GM19324 (cell line): ENCODE data around the gene CADPS.

Experiments
- ATAC-seq: cut with Tn5 transposase; IDR thresholded peaks from one replicate; pipeline ENCODE4 v1.9.1; 2021; ENCODE audit warnings: mild to moderate bottlenecking, moderate library complexity; ENCODE audit not compliant: unreplicated experiment, low FRiP score

The CADPS gene

DNA sequence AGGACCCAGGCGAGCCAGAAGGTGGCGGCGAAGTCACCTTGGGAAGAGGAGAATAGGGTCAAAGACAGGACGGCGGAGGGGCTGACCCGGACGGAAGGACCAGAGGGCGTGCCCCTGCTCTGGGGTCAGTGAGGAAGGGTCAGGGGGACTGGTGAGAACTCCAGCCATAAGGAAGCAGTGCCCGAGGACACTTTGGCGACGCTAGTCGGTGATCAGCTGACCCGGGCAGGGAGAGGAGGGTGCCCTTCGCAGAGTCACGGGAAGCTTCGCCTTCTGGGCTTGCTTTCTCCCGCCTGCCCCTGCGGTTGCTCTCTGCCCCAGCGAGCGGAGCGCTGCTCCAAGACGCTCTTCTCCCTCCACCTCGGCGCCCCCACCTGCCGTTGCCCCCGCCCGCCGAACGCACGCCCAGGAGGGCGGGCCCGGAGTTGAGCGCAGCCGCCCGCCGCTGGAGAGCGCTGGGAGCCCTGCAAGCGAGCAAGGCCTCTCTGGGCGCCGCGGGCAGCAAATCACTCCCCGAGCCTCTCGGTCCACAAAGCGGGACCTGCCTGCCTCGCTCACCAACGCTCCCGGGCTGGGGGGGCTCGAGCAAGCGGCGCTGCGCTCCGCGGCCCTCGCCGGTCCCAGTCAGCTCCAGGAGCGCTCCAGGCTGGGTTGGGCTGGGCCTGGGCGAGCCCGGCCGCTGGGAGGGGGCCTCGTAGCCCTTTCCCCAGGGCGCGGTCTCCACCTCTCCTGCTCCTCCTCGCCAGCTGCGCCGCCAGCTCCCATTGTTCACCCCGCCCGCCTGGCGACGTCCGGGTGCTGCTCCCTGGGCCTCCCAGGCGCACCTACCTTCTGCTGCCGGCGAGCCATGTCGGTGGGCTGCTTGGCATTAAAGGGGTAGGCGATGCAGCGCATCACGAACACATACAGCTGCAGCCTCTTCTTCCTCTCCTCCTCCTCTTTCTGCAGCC, 1.2 kb downstream of the CADPS start:
- ATAC-seq: peak; percentile 45

DNA sequence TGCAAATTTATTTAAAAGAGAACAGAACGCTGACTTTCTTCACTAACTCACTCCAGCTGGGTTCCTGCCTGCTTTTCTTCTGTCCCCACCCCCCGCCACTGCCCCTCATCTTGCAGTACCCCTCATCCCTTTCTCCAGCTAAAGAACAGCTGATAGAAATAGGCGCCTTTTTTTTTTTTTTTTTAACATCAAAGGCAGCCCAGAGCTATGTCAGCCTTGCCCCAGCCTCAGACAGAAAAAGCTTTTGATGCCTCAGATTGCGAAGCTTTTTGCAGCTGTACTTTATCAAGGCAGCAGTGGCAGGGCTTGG, 1.8 kb downstream of the CADPS start:
- ATAC-seq: no peak

DNA sequence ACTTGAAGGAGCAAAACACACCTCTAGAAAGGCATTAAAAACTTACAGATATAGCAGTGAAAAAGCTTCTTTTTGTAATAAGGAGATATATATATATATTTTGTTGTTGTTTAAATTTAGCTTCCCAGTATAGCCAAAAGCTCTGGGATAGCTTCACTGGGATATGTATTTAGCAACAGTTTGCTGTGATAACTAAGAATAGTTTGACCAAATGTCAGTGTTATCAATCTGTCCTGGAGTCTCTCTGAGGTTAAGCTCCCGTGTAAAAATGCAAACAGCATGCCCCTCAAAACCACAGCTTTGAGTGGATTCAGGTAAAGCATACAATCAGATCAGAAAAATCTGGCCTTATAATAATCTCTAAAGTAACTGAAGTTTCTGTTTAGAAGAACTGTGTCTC, 2.9 kb downstream of the CADPS start:
- ATAC-seq: no peak

DNA sequence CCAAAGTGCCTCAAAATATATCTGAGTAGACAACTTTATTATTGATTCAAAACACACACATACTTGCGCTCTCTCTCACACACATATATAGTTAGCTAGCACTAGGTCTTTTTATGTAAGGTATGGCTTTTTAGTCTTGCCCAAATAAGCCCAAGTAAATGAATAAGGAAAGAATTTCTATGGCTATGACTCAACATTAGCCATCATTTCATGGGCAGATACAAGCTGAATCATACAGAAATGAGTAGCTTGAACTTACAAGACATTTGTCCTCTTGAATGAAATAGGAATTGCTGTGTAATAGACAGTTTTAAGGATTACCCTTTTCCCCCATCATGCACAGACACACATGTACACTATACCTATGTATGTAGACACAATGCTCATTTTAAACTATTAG, 4.9 kb downstream of the CADPS start:
- no peak for ATAC-seq

DNA sequence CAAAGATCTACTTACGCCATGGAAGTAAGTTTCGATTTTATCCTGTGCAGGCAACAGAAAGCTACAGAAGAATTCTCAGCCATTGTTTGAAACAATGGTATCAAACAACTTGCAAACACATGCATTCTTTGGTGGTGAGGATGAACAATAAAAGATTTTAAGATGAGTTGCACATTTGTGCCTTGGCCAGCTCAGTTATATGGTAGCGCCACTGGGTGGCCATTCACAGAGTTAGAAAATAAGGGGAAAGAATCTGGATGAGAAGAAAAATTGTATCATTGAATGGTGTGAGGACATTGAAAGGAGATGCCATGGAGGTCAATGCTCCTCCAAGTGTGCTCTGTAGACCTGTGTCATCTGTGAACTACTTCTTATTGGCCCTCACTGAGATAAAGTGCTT, 11.6 kb downstream of the CADPS start:
- no peak for ATAC-seq

DNA sequence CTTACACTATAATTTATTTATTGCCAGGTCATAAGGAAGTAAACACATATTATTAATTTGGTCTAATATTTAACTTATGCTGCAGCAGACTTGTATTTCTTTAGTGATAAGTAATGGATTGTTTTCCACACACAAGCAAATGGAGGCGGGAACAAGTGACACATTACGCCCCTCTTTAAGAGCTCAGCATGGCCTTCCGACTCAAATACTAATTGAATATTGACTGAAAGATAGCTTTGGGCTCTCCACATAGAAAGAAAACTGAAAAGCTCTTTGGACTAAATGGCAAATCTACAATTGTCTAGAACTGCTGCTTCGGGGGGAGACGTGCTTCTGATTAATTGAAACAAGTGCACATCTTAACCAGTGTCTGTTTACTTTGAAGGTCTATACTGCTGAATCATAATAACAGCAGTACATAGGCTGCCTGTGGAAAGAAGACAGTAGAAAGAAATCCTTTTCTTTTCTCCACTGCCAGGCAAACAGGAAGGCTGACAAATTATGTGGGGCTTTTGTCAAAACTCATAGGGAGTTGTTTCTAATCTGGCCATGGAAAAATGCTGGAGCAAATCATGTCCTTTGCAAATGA, 15.9 kb downstream of the CADPS start:
- ATAC-seq: no peak

DNA sequence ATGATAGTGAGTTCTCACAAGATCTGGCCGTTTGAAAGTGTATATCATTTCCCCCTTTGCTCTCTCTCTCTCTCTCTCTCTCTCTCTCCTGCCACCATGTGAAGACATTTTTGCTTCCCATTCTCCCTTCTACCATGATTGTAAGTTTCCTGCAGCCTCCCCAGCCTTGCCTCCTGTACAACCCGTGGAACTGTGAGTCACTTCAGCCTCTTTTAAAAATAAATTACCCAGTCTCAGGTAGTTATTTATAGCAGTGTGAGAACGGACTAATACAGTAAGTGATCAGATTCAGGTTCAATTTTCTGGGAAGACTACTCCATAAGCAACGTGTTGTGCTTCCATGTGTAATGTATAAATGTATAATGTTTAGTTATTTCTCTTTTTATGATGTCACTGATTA, 29.2 kb downstream of the CADPS start:
- ATAC-seq: no peak

DNA sequence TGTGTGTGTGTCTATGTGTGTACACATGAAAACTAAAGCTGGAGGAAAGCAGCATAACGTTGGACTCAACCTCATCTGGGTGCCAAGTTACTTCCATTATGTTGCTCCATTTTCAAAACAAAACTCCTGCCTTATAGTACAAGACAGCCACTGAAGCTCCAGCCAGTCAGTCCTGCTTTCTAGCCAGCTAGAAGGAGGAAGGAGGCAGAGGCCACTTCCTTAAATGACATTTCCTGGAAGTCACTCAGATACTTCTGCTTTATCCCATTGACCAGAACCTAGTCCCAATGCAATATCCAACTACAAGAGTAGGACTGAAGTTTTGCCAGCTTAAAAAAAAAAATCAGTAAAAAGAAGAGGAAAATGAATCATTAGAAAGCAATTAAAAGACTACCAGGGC, 31.7 kb downstream of the CADPS start:
- no peak for ATAC-seq

DNA sequence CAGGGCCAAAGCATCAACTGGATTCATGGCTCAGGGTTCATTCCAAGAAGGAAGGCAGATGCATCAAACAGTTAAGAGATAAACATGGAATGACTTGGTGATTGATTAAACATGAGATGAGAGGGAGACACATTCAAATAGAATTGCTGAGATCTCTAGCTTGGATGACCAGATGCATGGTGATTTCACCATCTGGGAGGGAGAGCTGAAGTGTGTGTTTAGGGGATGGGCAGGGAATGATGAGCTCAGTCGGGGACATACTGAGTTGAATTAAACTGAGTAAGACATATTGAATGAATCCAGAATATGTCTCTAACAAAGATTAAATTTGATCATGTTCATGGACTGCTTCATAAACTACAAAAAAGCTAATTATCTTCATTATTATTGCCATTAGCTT, 35.5 kb downstream of the CADPS start:
- ATAC-seq: no peak

DNA sequence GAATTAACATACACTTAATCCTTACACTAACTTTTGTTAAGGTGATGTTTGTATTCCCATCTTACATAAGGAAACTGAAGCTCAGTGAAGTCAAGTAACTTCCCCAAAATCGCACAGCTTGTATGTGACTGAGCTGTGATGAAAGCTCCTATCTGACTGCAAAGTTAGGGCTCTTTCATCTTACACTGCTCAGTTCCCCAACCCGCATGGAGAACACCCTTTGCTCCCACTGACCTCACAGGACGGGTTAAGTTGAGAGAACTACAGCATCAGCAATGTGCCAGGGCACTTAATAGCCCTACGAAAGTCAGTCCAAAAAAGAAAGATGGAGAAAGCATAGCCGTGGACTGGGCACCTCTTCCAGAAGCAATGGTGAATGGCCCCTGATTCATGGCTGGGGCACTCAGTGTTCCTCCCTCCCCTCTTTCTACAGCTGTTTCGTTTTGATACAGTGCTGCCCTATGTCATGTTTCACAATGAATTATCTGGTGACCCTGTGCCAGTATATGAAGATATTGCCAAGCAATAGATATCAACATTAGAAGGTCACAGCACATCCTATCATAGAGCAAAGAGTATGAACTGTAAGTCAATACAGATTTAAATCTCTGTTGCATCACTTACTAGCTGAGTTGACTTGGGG, 38.0 kb downstream of the CADPS start:
- ATAC-seq: peak; percentile 33

DNA sequence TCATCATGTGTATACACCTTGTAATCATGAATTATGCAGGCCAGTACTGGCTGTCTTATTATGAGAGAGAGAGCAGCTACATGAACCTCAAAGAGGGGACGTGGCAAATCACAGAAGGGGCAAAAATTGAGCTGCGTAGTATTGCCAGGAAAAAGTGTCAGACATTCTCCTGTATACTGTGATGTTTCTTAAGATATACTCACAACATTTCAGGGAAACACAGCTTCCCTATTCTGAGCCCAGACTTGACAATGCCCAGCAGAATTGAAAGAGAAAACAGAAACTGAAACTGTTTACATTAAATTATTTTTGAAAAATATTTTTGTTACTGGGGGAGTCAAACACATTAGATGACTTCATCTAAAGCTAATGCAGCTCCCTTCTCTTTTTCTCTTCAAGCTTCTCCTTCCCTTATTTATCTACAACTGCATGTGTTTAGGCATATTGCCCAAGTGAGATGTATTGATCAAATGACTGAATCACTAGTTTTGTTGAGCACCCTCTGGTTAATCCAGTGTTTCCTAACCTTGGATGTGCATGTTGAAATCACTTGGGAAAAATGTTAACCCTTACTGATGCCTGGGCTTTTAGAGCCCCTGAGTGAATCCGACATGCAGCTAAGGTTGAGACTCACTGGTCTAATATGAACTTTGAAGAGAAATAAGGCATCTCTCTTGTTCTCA, 39.5 kb downstream of the CADPS start:
- ATAC-seq: peak; percentile 79

DNA sequence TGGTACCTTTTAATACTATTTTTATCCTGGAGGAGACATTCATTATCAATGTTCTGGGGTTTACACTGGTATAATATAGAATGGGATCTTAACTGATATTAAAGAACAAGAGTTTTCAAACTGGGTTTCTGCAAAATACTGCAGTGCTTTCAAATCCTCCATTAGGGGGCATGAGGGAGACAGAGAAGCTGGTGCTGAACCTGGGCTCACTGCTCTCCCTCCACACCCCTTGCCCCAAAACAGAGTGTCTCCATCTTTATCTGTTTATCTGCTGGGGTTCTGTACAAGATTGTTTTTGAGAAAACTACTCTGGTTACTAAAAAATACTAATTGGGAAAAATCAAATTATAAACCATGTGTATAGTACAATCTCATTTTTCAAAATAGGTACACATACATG, 41.7 kb downstream of the CADPS start:
- no peak for ATAC-seq

DNA sequence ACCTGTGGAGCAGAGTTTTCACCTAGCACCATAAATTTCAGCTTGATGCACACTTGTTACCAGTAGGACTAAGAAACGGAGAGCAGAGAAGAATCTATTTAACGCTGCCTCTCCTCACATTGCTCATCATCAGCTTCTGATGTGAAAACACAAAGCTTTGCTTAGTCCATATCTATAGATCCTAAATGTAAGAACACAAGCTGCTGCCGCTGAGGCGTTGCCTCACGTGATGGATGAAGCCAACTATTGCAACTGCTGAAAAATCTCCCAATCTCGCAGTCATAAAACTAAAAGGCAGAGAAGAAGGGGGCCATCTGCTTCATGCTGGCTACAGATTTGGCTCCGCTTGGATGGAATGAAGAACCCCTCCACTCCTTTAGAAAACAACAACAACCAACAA, 42.7 kb downstream of the CADPS start:
- ATAC-seq: no peak

DNA sequence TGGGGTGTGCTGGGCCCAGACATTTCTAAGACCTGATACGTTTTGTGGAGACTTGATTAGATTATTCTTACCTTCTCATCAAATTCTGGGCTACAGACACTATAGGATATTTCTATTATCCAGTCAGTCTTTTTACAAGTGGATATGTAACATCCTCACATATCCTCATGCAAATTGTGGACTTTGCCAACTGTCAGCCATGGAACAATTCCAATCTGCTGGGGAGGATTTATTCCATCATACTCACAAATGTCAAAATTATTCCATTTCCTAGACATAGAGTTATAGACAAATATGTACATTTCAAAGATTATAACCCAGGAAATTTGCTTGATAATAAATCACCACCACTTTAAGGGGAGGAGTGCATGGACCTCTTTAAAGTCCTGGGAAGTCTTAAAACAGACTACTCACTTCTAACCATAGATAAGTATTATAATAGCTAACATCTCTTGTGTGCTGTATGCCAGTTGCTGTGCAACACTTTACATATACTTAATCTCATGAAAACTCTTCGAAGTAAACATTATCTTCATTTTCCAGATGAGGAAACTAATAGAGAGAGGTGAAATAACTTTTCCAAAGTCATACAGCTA, 44.4 kb downstream of the CADPS start:
- ATAC-seq: no peak

DNA sequence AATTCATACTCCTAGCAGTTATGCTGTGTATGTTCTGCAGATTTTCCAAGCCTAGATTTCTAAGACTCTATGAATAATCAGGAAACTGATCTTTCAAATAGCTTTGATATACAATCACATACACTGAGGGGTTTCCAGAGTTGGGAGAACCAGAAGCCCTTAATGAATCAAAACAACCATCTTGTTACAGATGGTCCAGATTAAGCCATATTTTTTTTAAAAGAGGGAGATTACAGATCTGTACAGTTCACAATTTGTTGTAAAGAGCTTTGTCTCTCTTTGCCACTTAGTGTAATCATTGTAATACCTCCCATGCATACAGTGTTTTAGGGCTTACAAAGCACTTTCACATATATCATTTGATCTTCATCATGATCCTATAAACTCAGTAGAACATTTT, 47.7 kb downstream of the CADPS start:
- ATAC-seq: no peak

DNA sequence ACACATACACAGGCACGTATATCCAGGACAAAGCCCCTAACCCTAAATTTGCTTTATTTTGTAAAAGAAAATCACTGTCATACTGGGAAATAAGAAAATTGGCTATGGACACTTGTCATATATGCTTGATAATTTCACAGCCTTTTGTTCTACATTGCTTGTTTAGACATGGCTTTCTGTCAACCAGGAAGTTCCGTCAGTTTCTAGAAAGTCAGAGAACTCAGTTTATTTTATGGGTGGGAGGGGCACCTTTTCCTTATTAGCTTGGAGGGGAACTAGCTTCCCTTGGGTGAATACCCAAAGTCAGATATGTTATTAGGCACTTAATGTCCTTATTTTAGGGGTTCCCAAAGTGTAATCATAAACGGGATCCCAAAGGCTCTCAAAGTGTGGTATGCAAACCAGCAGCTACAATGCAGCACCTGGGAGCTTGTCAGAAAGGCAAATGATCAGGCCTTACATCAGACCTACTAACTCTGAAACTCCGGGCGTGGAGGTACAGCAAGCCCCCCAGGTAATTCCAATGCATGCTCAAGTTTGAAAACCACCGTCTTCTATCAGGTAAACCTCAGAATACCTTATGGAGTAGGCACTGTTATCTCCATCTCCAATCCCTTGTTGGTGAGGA, 50.1 kb downstream of the CADPS start:
- peak; percentile 58 for ATAC-seq

DNA sequence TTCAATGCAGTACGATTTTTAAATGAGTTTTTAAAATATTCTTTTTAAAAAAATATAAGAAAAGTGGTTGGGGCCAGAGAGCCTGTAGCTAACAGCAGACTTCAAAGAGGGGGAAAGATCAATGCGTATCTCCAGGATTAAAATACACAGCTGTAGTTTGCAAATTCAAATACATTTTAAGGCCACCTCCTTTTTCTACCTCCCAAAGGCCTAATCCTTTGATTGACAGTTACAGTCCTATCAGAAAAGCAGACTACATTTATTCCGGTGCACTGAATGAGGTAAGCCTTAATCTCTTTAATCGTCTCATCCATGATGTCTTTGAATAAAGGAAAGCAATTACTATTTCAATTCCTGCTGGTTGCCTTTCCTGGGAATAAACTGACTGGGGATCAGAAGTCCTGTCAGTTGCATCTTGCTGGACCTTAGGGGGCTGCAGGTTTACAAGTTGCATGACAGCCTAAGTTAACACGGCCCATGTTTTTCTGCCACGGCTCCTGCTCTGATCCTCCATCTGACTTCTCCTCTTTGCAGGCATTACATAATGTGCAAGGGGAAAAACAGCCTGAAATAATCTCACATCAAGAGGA, 51.7 kb downstream of the CADPS start:
- ATAC-seq: no peak

DNA sequence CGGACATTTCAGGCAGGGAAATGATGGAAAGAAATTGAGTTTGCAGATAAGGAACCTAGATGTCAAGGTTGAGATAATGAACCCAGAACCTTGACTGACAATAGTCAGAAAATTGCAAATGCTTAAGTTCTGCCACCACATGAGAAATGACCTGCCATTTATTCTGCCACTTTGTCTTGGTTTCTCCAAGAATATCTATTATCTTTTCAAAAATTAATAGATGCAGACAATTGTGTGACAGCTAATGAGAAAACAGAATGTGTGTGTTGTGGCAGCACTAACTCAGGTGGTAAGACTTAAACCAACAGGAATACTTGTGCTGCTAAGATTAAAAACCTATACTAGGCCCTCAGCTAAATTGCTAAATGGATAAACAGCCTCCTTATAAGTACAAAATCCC, 52.3 kb downstream of the CADPS start:
- no peak for ATAC-seq

DNA sequence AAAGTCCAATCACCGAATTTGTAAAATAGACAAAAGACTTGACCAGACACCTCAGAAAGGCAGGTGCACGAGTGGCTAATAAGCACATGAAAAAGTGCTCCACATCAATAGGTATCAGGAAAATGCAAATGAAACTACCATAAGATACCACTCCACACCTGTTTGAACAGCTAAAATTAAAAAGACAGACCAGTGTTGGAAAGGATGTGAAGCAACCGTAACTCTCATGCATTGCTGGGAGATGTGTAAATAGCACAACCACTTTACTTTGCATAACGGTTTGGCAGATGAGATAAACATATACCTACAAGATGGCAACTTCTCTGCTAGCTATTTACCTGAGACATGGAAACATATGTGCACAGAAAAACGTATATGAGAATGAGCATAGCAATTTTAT, 56.9 kb downstream of the CADPS start:
- peak; percentile 89 for ATAC-seq

DNA sequence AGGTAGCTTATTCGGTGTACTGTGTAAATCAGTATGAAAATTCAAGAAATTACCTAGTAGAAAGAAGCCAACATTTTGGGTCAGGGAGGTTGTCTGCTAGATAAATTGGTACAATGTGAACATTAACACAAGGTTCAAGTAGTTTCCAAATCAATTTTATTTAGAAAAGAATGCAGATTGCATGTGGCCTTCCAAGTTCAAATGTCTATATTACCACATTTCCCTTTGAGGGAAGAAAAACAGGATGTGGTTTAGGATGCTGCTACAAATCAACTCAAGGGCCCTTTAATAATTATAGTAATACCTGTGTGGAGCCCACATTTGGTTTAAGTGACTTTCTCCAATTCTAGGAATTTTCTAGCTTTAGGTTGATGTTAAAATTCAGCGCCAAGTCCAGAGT, 57.5 kb downstream of the CADPS start:
- no peak for ATAC-seq
